Ovary (tissue), 3 donors: Measurements from ENCODE around the gene FBXO2.

ENCODE experiments used
- CTCF ChIP-seq, 3 donors: fragments of 450-650 bp in 2 of 3; fragments of 200-600 bp in 1 of 3; IDR thresholded peaks; one replicate each; pipeline versions ENCODE4 v1.5.1 to v1.8.0; 2016 to 2022; ENCODE audit warnings: antibody characterized with exemption in 3 of 3, mild to moderate bottlenecking in 1 of 3
- EP300 ChIP-seq: sonication (generic); formaldehyde crosslinking; IDR thresholded peaks from one replicate; pipeline ENCODE4 v1.6.1; 2017; ENCODE audit warnings: antibody characterized with exemption
- POLR2A ChIP-seq: fragments of 450-650 bp; IDR thresholded peaks from one replicate; pipeline ENCODE4 v1.6.1; 2017; ENCODE audit warnings: antibody characterized with exemption, mild to moderate bottlenecking, moderate library complexity
- donor health status: DM: no; HTN: no; CAD: no.

GRCh38 chr1:11682799-11683198 lies 28.6 kb upstream of the FBXO2 start:
- no peak for TF ChIP-seq CTCF (IDR thresholded peaks at IDR 0.05)
- no peak for TF ChIP-seq EP300
- TF ChIP-seq POLR2A: no peak
